Hematopoietic multipotent progenitor cell treated with erythropoietin and hydrocortisone succinate and interleukin-3 and kit ligand, for 4 days (in vitro differentiated cells): ENCODE measurements around the gene PDGFA.

Experiments
- DNase-seq: peaks from one replicate; pipeline ENCODE4 v3.0.0-alpha.2; 2015

The PDGFA gene

GRCh38 chr7:515628-516027 lies 4.0 kb downstream of the PDGFA start:
- DNase-seq = no peak

DNA sequence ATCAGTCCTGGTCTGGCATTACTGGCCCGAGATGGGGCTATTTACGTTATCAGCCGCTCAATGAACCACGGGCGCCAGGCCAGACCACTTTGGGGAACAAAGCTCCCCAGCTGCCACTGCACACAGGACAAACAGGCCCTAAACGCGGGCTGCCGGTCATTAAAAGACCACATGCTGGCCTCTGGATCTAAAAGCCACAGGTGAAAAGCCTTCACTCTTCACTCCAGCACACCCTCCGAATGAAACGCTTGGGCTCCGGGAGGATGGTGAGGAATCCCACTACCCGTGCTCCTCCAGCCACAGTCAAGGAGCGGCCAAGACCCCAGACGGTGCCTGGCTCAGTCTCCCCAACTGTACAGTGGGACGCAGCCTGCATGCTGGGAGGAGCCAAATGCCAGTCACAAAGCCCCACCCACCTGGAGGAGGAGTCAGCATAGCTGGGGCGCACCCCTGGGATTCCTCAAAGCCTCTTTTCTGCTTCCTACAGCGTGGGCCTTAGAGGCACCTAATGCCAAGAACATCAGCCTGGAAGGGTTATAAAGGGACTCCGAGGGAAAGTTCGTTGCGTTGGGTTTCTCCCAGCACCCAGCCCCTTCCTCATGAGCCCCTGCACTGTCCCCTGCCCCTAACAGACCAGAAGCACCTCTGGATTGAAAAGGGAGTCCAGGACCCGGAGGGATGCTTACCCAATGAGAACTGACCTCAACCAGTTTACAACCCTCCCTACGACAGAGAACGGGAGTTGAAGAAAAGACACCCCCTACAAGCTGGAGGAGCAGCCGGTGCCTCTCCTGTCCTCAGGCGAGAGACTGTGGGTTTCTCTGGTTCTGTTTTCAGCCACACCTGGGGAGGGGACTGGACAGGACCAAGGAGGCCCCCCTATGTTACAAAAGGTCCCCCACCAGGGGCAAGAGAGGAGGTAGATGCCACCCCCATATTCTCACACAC lies 4.7 kb downstream of the PDGFA start:
- peak; percentile 21 for DNase-seq

- no peak for DNase-seq
Observed at GRCh38 chr7:514242-514641, 5.4 kb downstream of the PDGFA start.

DNA sequence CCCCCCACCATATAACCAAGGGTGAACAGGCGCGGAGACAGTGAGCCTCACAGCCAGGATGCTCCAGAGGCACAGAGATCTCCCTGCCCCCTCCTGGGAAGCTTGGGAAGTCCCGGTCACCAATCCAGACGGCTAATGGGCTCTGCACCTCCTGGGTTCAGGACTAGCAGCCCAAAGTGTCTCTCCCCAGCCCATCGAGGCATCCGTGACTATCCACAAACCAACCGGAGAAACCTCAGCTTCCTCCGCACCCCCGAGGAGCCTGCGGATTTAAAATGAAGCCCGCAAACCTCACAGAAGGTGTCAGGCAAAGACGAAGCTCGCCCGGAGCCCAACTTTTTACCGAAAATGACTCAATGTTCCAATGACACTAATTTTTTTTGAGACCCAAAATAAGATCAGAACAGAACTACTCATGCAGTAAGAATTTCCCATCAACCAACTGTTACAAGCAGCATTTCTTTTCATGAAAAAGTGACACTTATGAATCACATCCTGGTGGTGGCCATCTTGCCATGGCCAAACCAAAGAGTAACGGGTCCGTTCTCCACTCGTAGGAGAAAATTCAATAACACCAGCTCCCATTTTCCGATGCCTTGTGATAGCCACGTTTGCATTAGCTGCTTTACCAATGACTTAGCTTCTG lies 6.0 kb downstream of the PDGFA start:
- DNase-seq = no peak

DNA sequence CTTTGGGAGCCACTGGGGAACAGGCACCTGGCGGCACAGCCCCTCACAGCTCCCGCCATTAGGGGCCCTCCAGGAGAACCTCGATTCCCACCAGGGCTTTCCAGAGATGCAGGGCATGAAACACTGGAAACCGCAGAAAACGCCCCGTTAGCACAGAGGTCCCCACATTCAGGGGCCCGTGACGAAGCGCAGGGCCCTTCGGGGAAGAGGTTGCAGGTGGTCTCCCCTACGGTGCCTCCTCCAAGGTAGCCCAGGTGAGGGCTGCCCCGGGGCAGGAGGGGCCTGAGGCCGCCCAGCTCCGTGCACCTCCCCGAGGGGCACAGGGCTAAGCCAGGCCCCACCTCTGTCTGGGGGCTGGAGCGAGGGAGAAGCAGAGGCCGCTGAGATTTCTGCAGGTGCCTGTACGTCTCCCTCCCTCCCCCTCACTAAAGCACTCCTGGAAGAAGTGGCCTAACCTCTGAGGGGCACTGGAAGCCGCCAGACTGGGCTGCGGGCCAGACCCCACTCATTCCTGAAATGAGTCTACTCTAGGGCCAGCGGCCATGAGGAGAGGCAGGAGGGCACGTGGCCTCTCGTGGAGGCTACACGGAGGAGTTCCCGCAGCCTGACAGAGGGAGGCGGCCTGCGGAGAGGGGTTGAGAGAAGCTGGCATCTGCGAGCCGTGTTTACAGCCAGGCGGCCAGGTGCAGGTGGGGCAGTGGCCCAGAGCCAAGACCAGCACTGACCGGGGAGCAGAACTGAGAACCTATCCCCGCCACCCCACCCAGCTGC lies 6.9 kb downstream of the PDGFA start:
- no peak for DNase-seq

- no peak for DNase-seq
Observed at GRCh38 chr7:512146-512510, 7.5 kb downstream of the PDGFA start.

DNA sequence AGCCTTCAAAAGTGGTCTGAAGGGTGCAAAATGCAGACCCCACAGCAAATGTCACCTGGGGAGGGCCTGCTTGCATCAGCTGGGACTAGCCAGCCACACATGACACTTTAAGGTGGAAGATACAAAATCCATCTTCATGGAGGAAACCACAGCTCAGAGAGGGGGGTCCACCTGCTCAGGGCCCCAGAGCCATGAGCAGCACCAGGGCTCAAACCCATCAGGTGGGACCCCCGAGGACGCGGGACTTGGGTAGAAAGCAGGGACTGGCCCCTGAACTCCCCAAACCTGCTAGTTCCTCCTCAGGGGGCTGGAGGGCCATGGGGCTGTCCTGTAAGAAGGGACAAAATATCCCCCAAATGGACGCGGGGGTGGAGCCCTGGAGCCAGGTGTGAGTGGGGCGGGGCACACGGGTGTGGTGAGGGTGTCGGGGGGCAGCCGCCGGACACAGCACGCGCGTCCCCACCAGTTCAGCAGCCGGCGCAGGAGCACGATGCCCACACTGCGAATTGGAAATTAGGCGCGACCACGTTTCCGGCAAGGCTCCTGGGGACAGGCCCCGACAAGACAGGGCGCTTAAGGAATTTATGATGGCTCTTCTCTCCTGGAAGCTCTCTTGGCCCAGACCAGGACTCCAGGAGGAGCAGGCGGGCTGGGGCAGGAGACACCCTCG lies 8.0 kb downstream of the PDGFA start:
- DNase-seq = no peak

DNA sequence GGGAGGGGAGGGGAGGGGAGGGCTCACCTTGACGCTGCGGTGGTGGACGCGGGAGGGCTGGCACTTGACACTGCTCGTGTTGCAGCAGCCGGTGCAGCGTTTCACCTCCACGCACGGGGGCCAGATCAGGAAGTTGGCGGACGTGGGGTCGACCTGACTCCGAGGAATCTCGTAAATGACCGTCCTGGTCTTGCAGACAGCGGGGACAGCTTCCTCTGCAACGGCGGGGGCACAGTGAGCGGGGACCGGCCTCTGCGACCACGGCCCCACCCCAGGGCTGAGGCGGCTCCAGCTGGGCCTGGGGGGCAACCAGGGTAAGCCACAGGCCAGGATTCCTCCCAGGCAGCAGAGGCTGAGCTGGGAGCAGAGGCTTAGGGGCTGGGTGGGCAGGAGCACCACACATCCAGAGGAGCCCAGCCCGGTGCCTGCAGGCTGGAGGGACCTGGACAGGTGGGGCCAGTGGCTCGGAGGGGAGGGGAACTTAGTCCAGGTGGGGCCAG lies 8.8 kb downstream of the PDGFA start:
- no peak for DNase-seq

GRCh38 chr7:510131-510481 lies 9.5 kb downstream of the PDGFA start:
- no peak for DNase-seq

DNA sequence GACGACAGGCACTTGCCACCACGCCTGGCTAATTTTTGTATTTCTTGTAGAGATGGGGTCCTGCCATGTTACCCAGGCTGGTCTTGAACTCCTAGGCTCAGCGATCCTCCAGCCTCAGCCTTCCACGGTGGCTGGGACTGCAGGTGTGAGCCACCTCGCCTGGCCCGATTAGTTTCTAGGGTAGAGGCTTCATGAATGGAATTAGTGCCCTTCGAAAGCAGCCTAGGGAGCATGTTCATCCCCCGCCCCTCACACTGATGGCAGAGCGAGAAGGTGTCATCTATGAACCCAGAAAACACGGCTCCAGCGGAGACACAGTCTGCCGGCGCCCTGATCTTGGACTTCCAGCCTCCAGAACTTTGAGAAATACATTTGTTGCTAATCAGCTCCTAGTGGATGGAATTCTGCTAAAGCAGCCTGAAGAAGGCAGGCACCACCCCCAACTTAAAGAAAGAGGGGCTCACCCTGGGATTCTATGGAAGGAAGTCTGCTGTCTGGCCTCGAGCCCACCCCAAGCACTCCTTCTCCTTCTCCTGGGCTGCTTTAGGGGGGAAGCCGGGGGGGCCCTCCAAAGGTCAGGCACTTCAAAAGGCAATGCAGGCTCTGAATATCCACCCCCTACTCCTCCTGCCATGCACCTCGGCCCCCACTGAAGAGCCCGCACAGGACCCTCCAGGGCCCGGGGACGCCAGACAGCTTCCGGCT lies 10.1 kb downstream of the PDGFA start:
- DNase-seq = no peak

- no peak for DNase-seq
Observed at GRCh38 chr7:508461-509170, 11.0 kb downstream of the PDGFA start.

- no peak for DNase-seq
Observed at GRCh38 chr7:507623-508300, 11.9 kb downstream of the PDGFA start.

GRCh38 chr7:506921-507622 lies 12.6 kb downstream of the PDGFA start:
- no peak for DNase-seq

DNA sequence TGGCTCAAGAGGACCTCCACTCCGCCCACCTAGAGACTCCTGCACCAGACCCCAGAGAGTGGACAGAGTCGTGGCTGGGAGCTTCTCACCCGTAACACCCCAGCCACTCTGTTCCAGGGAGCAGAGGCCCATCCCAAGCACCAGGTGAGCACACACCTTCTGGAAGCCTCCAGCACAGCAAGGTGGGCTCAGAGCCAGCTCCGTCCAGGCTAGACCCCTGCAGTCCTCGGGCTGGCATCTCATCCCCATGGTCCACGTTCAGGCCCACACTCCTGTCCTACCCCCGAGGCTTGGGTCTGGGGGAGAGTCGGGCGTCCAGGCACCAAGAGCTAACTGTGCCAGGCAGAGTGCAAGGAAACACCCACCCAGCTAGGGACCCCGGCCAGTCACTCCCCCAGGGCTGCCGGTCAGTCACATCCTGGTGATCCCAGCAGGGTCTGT lies 13.2 kb downstream of the PDGFA start:
- DNase-seq = no peak

GRCh38 chr7:505171-505570 lies 14.5 kb downstream of the PDGFA start:
- no peak for DNase-seq

DNA sequence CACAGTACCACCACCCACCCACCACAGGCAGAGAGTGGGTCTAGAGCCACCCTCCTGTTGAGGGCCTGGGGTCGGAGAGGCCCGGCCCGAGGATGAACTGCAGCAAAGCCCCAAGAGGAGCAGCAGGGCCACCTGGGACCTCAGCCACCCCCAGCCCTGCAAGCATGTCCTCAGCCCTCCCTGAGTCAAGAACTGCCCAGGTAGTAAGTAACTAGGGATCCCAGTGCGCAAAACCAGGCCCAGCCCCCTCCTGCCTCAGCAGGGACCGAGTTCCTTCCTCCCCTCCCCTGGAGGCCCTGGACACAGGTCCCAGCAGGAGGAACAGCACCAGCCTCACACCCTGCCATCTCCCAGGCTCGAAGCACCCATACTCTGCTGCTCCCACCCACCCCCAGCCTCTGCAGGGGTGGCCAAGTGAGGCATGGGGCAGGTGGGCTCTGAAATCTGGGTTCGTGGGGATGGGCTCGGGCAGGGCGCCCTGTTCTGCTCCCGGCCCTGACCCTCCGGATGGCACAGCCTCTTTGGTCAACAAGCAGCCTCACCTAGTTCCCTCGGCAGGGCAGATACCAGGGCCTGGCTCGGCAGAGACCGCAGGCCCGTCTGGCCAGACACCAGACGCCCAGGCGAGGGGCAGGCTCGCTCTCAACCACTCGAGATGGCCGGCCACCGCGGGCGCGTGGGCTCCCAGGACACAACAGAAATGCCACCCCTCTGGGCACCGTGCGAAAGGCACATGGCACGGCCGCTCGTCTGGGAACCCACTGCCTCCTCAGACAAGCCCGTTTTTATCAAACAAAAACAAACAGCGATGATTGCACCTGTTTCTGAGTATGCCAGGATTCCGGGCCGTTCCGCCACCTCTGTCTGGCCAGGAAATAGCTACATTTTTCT lies 15.2 kb downstream of the PDGFA start:
- no peak for DNase-seq

DNA sequence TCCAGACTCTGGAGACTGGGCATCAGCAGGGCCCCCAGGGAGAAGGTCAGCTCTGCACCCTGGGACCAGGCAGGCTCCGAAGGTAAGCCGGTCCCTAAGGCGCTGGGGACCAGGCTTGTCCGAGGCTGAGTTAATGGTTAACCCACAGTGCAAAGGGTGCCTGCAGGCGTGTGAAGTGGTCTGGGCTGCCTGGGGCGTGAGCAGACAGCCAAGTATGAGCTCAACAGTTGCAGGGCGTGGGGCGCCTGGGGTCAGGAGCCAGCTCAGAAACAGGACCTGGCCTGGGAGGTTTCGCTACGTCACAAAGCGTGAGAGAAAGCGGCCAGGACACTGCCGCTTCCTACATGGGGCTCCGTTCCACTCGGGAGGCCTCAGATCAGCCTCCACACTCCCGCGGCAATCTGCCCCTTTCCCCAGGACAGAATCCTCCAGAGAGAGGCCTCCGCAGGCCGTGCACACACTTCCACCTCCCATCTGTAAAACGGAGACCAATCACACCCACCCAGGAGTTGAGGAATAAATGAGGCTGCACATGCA lies 16.0 kb downstream of the PDGFA start:
- no peak for DNase-seq

- no peak for DNase-seq
Observed at GRCh38 chr7:502296-502695, 17.4 kb downstream of the PDGFA start.

DNA sequence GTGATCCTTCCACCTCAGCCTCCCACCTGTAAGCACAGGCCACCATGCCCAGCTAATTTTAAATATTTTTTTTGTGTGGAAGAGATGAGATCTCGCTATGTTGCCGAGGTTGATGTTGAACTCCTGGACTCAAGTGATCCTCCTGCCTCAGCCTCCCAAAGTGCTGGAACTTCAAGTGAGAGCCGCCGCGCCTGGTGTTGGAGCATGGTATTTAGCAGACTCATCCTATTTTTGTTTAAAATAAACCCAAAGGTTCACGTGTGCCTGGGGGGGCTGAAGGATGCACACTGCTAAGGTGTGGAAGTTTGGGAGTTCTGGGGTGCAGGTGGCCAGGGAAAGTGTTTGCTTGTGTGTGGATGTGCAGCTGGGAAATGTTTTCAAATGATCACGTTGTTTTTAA lies 18.1 kb downstream of the PDGFA start:
- DNase-seq = no peak
